Measurements from ENCODE around the gene CRB1. TPM values are rescaled to one million over a fixed set of nuclear protein-coding genes. Genes with fewer than 3 reads are reported as not detected.

The CRB1 gene
- total RNA-seq, 1 experiment from 2014 or later: not detected

DNA sequence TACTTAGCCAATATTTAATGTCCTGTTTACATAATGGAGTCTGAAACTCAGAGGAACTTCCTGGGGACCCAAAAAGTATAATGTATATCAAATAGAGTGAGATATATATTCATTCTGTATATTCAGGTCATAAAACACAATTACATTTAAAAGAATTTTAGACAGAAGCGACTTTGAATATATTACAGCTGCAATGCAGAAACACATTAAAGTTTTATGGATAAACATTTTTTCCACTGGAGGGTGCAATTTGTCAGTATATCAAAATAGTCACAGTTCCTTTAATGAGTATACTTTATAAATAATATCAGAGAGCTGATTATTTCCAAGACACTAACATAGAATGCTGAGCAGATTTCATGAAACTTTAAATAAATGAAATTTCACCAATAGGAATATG is 43.9 kb upstream of the CRB1 start:
- Mint-ChIP-seq H3K27me3 (ENCODE audit: low read depth) (no peaks in the 10 kb centered on the region), H3K27ac (no peak overlapping the region), H3K4me3 (no peak overlapping the region), H3K9me3 (no peaks in the 10 kb centered on the region), H3K36me3 (ENCODE audit: insufficient read depth in 1 of 3, low read depth in 3 of 3) (peaks cover 0 to 4% (median 4%) of the 10 kb centered on the region in 3 experiments; a peak in 3 of 7 replicates), H3K4me1 (peaks cover 5% of the 10 kb centered on the region in 2 experiments; a peak in 2 of 4 replicates)
- H3K27ac ChIP-seq (ENCODE audit: insufficient read length, low read depth, low read length): no peak overlapping the region
- H3K14ac ChIP-seq (ENCODE audit: insufficient read depth, low read length): no peak overlapping the region
- no peak for TF ChIP-seq CTCF (conservative IDR thresholded peaks at IDR 0.05)
- no peak overlapping the region for H2AK5ac ChIP-seq (ENCODE audit: insufficient read length, low read length)
- H4K5ac ChIP-seq (ENCODE audit: insufficient read length, low read depth, low read length): no peak overlapping the region
- no peak overlapping the region for H2AFZ ChIP-seq (ENCODE audit: low read length)
- no peaks in the 10 kb centered on the region for H3K4me1 ChIP-seq (ENCODE audit: insufficient read depth, low read length)
- no peak overlapping the region for H3K4ac ChIP-seq (ENCODE audit: low read depth, low read length)
- H3T11ph ChIP-seq (ENCODE audit: low read length): no peak overlapping the region
- no peak overlapping the region for H4K8ac ChIP-seq (replicated peaks; ENCODE audit: insufficient read length, low read depth, low read length)
- H2BK5ac ChIP-seq (ENCODE audit: insufficient read length, low read length): no peak overlapping the region
- H2BK15ac ChIP-seq (ENCODE audit: low read depth, low read length): no peak overlapping the region
- H3K27me3 ChIP-seq (ENCODE audit: insufficient read depth, low read length): no peaks in the 10 kb centered on the region
- no peaks in the 10 kb centered on the region for H3K79me2 ChIP-seq (ENCODE audit: insufficient read depth, low read length)
- H4K91ac ChIP-seq (ENCODE audit: insufficient read length, low read depth, low read length): no peak overlapping the region
- no peaks in the 10 kb centered on the region for H3K79me1 ChIP-seq (ENCODE audit: insufficient read depth, low read depth, low read length, poor library complexity, severe bottlenecking)
- no peak overlapping the region for H2BK120ac ChIP-seq (ENCODE audit: low read depth, low read length, poor library complexity, severe bottlenecking)
- no peak overlapping the region for H3K56ac ChIP-seq (ENCODE audit: insufficient read length, low read depth, low read length)
- no peak overlapping the region for H3K18ac ChIP-seq (ENCODE audit: insufficient read length, low read depth, low read length)
- no peaks in the 10 kb centered on the region for H3K23me2 ChIP-seq (ENCODE audit: insufficient read length, low read depth, low read length, poor library complexity, severe bottlenecking)
- no peak overlapping the region for H2BK20ac ChIP-seq (ENCODE audit: low read depth, low read length, poor library complexity, severe bottlenecking)
- H4K20me1 ChIP-seq (ENCODE audit: control insufficient read depth, insufficient read depth, insufficient read length): peaks cover 2% of the 10 kb centered on the region
- no peaks in the 10 kb centered on the region for H3K9me3 ChIP-seq (ENCODE audit: control insufficient read depth, low read depth, low read length)
- H3K23ac ChIP-seq (ENCODE audit: insufficient read length, low read depth, low read length): no peak overlapping the region
- no peak overlapping the region for H3K4me2 ChIP-seq (ENCODE audit: insufficient read depth, insufficient read length, low read length)
- no peak overlapping the region for H2BK12ac ChIP-seq (ENCODE audit: insufficient read length, low read depth, low read length)
- no peak overlapping the region for H3K9ac ChIP-seq (ENCODE audit: extremely low read depth, insufficient read length, low read length)
- no peak for DNase-seq
- WGBS (ENCODE audit: extremely low coverage, insufficient read length, low lambda C conversion rate): no CpG with 5 or more reads among the region's 1 CpG
